ENCODE data around the gene BCL7C. TPM values are rescaled to one million over a fixed set of nuclear protein-coding genes. Genes with fewer than 3 reads are reported as not detected.

The BCL7C gene
- total and polyA plus RNA-seq, 10 of the 15 experiments (the other 5 are each of a cell fraction or from before 2014, with no cell fraction given): 1.1 to 30.5 (median 13.7) TPM

DNA sequence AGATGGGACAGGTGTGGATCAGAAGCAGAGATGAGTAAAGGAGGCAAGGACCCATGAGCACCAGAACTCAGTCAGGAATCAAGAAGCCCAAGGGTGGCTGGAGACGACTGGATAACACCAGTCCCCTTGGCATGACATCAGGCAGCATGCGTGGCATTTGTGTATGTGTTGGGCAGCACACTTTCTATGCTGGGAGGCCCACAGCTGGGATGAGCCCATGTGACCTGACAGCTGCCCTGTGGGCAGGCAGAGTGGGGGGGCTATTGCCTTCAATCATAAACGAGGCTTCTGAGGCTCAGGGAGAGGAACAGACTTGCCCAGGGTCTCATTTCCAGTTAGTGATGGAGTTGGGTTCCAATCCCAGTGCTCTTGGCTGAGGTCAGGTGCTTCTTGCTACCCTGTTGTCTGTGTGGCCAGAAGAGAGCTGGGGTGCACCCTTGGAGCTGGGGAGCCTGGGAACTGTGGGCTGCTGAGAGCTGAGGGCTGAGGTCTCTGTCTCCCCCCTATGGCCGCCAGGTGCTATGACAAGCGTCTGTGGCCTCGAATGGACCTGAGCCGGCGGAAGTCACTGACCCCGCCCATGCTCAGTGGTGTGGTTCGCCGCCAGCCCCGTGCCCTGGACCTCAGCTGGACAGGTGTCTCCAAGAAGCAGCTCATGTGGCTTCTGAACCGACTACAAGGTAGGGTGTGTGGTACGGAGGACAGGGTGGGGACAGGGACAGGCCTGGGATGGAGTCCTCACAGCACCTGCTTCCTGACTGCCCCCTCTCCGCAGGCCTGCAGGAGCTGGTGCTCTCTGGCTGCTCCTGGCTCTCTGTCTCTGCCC lies 47.9 kb upstream of the BCL7C start (continued):
- TF ChIP-seq CUX1 (IDR thresholded peaks at IDR 0.05; ENCODE audit: insufficient replicate concordance, low read depth, low read length): no peak
- no peak for TF ChIP-seq BMI1 (IDR thresholded peaks at IDR 0.05; ENCODE audit: borderline replicate concordance)
- no peak for TF ChIP-seq GATAD2B (conservative IDR thresholded peaks at IDR 0.05; ENCODE audit: low read depth)
- no peak for TF ChIP-seq TCF12 (IDR thresholded peaks at IDR 0.05; ENCODE audit: low read depth, low read length)
- TF ChIP-seq, protein P1, sequence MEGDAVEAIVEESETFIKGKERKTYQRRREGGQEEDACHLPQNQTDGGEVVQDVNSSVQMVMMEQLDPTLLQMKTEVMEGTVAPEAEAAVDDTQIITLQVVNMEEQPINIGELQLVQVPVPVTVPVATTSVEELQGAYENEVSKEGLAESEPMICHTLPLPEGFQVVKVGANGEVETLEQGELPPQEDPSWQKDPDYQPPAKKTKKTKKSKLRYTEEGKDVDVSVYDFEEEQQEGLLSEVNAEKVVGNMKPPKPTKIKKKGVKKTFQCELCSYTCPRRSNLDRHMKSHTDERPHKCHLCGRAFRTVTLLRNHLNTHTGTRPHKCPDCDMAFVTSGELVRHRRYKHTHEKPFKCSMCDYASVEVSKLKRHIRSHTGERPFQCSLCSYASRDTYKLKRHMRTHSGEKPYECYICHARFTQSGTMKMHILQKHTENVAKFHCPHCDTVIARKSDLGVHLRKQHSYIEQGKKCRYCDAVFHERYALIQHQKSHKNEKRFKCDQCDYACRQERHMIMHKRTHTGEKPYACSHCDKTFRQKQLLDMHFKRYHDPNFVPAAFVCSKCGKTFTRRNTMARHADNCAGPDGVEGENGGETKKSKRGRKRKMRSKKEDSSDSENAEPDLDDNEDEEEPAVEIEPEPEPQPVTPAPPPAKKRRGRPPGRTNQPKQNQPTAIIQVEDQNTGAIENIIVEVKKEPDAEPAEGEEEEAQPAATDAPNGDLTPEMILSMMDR (IDR thresholded peaks at IDR 0.05 in 2 of 3, conservative IDR thresholded peaks at IDR 0.05 in 1 of 3; ENCODE audit: control insufficient read depth in 2 of 3, extremely low read depth in 1 of 3, insufficient read depth in 1 of 3, low read depth in 3 of 3, low read length in 3 of 3): peak; percentile 94 to 99 (median 95)
- no peak for TF ChIP-seq POLR2A (IDR thresholded peaks at IDR 0.05; ENCODE audit: low read depth, low read length)
- no peak for TF ChIP-seq ZNF622 (IDR thresholded peaks at IDR 0.05)
- TF ChIP-seq RB1 (IDR thresholded peaks at IDR 0.05; ENCODE audit: borderline replicate concordance): 0 out of 2 replicates have a peak, but pooled peaks have one; percentile 51
- no peak for TF ChIP-seq RUNX3 (IDR thresholded peaks at IDR 0.05; ENCODE audit: low read length)
- no peak for TF ChIP-seq MEF2B (IDR thresholded peaks at IDR 0.05; ENCODE audit: partially characterized antibody, poor library complexity, severe bottlenecking)
- TF ChIP-seq MYC (IDR thresholded peaks at IDR 0.05; ENCODE audit: insufficient read depth, insufficient read length, insufficient replicate concordance, low read length, severe bottlenecking): no peak
- TF ChIP-seq, protein P2, sequence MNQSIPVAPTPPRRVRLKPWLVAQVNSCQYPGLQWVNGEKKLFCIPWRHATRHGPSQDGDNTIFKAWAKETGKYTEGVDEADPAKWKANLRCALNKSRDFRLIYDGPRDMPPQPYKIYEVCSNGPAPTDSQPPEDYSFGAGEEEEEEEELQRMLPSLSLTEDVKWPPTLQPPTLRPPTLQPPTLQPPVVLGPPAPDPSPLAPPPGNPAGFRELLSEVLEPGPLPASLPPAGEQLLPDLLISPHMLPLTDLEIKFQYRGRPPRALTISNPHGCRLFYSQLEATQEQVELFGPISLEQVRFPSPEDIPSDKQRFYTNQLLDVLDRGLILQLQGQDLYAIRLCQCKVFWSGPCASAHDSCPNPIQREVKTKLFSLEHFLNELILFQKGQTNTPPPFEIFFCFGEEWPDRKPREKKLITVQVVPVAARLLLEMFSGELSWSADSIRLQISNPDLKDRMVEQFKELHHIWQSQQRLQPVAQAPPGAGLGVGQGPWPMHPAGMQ (IDR thresholded peaks at IDR 0.05; ENCODE audit: borderline replicate concordance): no peak
- TF ChIP-seq HDGF (IDR thresholded peaks at IDR 0.05): peak; percentile 57; the same call in 1 of the 2 replicates
- TF ChIP-seq ZNF24 (IDR thresholded peaks at IDR 0.05): no peak
- TF ChIP-seq SREBF1 (IDR thresholded peaks at IDR 0.05; ENCODE audit: low read length): no peak
- TF ChIP-seq ASH2L (IDR thresholded peaks at IDR 0.05; ENCODE audit: borderline replicate concordance, low read depth): no peak
- no peak for TF ChIP-seq TBL1XR1 (IDR thresholded peaks at IDR 0.05; ENCODE audit: low read depth, low read length)
- no peak for TF ChIP-seq SKIL (IDR thresholded peaks at IDR 0.05; ENCODE audit: low read depth, poor library complexity, severe bottlenecking)

Data from GM12878 (cell line).